ENCODE results near the gene EIF4G3.

Gene EIF4G3

GRCh38 chr1:20867062-20867461 is 309.6 kb downstream of the EIF4G3 start:
- DNase-seq = no peak

- DNase-seq = no peak
Measured at GRCh38 chr1:20865001-20865400, 311.7 kb downstream of the EIF4G3 start.

GRCh38 chr1:20854529-20854928 is 322.2 kb downstream of the EIF4G3 start:
- no peak for DNase-seq

GRCh38 chr1:20851791-20852190 is 324.9 kb downstream of the EIF4G3 start:
- peak in 1 of 2 donors; percentile 3 for DNase-seq

GRCh38 chr1:20850021-20850420 is 326.7 kb downstream of the EIF4G3 start:
- DNase-seq = no peak

- no peak for DNase-seq
Measured at GRCh38 chr1:20849100-20849499, 327.6 kb downstream of the EIF4G3 start.

- no peak for DNase-seq
Measured at GRCh38 chr1:20848162-20848561, 328.5 kb downstream of the EIF4G3 start.

- no peak for DNase-seq
Measured at GRCh38 chr1:20847611-20848080, 329.1 kb downstream of the EIF4G3 start.

- DNase-seq = no peak
Measured at GRCh38 chr1:20846461-20847374, 330.0 kb downstream of the EIF4G3 start.

GRCh38 chr1:20840731-20841130 is 336.0 kb downstream of the EIF4G3 start:
- DNase-seq = no peak

- DNase-seq = no peak
Measured at GRCh38 chr1:20837554-20838192, 339.0 kb downstream of the EIF4G3 start.

- no peak for DNase-seq
Measured at GRCh38 chr1:20836230-20836629, 340.5 kb downstream of the EIF4G3 start.

- no peak for DNase-seq
Measured at GRCh38 chr1:20834780-20835179, 341.9 kb downstream of the EIF4G3 start.

- no peak for DNase-seq
Measured at GRCh38 chr1:20834192-20834591, 342.5 kb downstream of the EIF4G3 start.

- DNase-seq = no peak
Measured at GRCh38 chr1:20830378-20830777, 346.3 kb downstream of the EIF4G3 start.

- no peak for DNase-seq
Measured at GRCh38 chr1:20829946-20830345, 346.8 kb downstream of the EIF4G3 start.

- no peak for DNase-seq
Measured at GRCh38 chr1:20829531-20829930, 347.2 kb downstream of the EIF4G3 start.

GRCh38 chr1:20823845-20824244 is 352.9 kb downstream of the EIF4G3 start:
- DNase-seq = no peak

- DNase-seq = no peak
Measured at GRCh38 chr1:20821466-20821865, 355.2 kb downstream of the EIF4G3 start.

GRCh38 chr1:20819818-20820217 is 356.9 kb downstream of the EIF4G3 start:
- DNase-seq = no peak

GRCh38 chr1:20814534-20814871 is 362.2 kb downstream of the EIF4G3 start:
- no peak for DNase-seq

- no peak for DNase-seq
Measured at GRCh38 chr1:20811916-20812315, 364.8 kb downstream of the EIF4G3 start.

- DNase-seq = no peak
Measured at GRCh38 chr1:20793236-20793635, 383.5 kb downstream of the EIF4G3 start.

GRCh38 chr1:20792196-20792595 is 384.5 kb downstream of the EIF4G3 start:
- DNase-seq = no peak

Data from CD4-positive, alpha-beta T cell treated with Interferon alpha-2 for 1 hour (primary cell).